Thymus (tissue), 11 donors: ENCODE results near the gene PEPD. TPM values are rescaled to one million over a fixed set of nuclear protein-coding genes. Genes with fewer than 3 reads are reported as not detected.

Experiments used
- DNase-seq, 9 donors: peaks; one replicate each; pipeline ENCODE4 v3.0.0-alpha.2; 2013; ENCODE audit warnings: low spot score in 9 of 9, low read depth in 6 of 9, missing footprints in 1 of 9
- H3K27ac ChIP-seq, 2 donors: one replicate each; pipeline ENCODE4 v1.5.1; 2013; ENCODE audit warnings: control low read depth in 1 of 2, low read depth in 1 of 2, low read length in 1 of 2, mild to moderate bottlenecking in 1 of 2, moderate library complexity in 1 of 2
- H3K27me3 ChIP-seq, 2 donors: one replicate each; pipeline ENCODE4 v1.5.1; 2013; ENCODE audit warnings: low read length in 1 of 2; ENCODE audit not compliant: control insufficient read depth in 2 of 2, insufficient read depth in 1 of 2
- H3K36me3 ChIP-seq, 2 donors: one replicate each; pipeline ENCODE4 v1.5.1; 2013; ENCODE audit warnings: low read length in 1 of 2, mild to moderate bottlenecking in 1 of 2, moderate library complexity in 1 of 2; ENCODE audit not compliant: control insufficient read depth in 2 of 2, insufficient read depth in 2 of 2
- H3K4me1 ChIP-seq, 2 donors: one replicate each; pipeline ENCODE4 v1.5.1; 2013; ENCODE audit warnings: low read length in 2 of 2; ENCODE audit not compliant: control insufficient read depth in 2 of 2, insufficient read depth in 2 of 2
- H3K4me3 ChIP-seq, 2 donors: one replicate each; pipeline ENCODE4 v1.5.1; 2013; ENCODE audit warnings: low read length in 2 of 2, control low read depth in 1 of 2, mild to moderate bottlenecking in 1 of 2
- H3K9me3 ChIP-seq, 2 donors: one replicate each; pipeline ENCODE4 v1.5.1; 2013; ENCODE audit warnings: low read length in 1 of 2, mild to moderate bottlenecking in 1 of 2; ENCODE audit not compliant: control insufficient read depth in 2 of 2, insufficient read depth in 1 of 2
- WGBS: extraction: QIAGEN DNeasy Blood & Tissue Kit; methylation state at CpG from one replicate; pipeline ENCODE4 v1.1.7; 2013; 5-methylcytosine and 5-hydroxymethylcytosine counted together
- polyA plus RNA-seq: library from polyadenylated mRNA; stranded (reverse); fragments of 200-250 nt; gene quantifications from one replicate; pipeline ENCODE4 v1.2.3, GENCODE V29; 2013
- total RNA-seq: library from RNA; stranded (reverse); fragments of 120-200 nt; gene quantifications from one replicate; pipeline ENCODE4 v1.2.4, GENCODE V29; 2013
- donor health status: healthy.

Gene PEPD
- total and polyA plus RNA-seq, 2 donors = 24.7 to 42.4 TPM

DNA sequence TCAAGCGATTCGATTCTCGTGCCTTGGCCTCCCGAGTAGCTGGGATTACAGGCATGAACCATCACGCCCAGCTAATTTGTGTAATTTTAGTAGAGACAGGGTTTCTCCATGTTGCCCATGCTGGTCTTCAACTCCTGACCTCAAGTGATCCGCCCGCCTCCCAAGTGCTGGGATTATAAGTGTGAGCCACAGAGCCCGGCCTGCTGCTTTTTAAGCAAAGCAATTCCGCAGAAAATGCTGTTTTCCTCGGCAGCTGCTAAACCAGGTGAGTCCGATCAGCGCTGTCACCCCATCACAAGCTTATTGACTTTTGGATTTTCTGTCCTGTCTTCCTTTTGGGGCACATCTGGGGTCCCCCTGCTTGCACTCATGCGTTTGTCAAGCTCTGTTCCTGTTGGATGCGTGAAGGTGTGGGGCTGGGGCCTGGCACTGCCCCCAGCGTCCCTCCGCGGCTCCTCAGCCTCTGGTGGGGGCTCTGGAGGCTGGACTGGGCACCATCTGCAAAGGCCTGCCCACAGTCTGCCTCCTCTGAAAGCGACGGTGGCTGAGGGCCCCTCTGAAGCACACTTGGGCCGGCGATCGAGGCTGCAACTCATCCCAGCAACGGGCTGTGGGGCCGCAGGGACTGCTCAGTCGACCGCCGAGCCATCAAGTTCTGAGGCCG lies 122.4 kb downstream of the PEPD start:
- WGBS = 97% methylated on average over 28 of the region's 28 CpGs
- H3K27me3 ChIP-seq = no peaks in the 10 kb centered on the region
- no peaks in the 10 kb centered on the region for H3K4me1 ChIP-seq
- no peak for DNase-seq
- no peak overlapping the region for H3K27ac ChIP-seq
- no peaks in the 10 kb centered on the region for H3K9me3 ChIP-seq
- H3K36me3 ChIP-seq = no peaks in the 10 kb centered on the region
- no peak overlapping the region for H3K4me3 ChIP-seq

GRCh38 chr19:33398361-33399060 lies 123.1 kb downstream of the PEPD start:
- no peaks in the 10 kb centered on the region for H3K27me3 ChIP-seq
- H3K4me3 ChIP-seq = no peak overlapping the region
- H3K36me3 ChIP-seq = no peaks in the 10 kb centered on the region
- no peaks in the 10 kb centered on the region for H3K9me3 ChIP-seq
- H3K27ac ChIP-seq = no peak overlapping the region
- H3K4me1 ChIP-seq = no peaks in the 10 kb centered on the region
- DNase-seq = no peak
- WGBS = 97% methylated on average over 19 of the region's 19 CpGs

- Histone ChIP-seq H3K36me3 (no peaks in the 10 kb centered on the region), H3K9me3 (no peaks in the 10 kb centered on the region), H3K27ac (no peak overlapping the region), H3K4me1 (no peaks in the 10 kb centered on the region), H3K27me3 (no peaks in the 10 kb centered on the region), H3K4me3 (no peak overlapping the region)
- no peak for DNase-seq
- 88% methylated on average over 15 of the region's 15 CpGs for WGBS
Observed at GRCh38 chr19:33397536-33398360, 123.8 kb downstream of the PEPD start.

DNA sequence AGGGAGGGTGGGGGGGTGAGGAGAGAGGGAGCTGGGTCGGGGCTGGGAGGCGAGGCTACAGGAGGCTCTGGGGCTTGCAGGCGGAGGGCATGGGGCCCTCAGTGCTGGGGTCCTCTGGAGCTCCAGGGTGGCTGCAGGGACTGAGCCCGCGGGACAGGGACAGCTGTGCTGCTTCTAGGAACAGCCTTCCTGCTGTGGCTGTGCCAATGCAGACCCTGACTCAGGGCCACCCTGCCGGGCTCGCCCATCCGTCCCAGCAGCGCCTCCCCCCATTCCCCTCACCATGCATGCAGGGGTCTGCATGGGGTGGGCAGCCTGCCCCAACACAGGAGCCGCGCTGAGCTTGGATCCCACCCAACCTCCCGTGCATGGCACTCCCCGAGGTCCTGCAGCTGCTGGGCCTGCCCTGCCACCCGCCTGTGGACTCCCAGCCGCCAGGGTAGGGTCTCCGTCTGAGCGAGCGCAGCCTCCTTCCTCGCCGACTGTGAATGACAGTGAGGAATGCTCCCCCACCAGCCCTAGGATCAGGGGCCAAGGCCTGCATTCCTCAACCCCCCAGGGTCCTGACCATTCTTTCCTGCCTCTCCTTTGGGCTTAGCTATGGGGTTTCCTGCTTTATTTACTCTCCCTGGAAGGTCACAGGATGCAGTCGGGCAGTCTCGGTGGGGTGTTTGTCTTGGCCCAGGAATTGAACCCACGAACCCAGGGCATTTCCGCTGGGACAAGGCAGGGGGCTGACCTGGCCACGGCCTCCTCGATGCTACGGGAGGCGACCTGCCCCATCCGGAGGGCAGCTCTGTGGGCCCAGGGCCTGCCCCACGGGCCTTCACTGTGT lies 124.7 kb downstream of the PEPD start:
- WGBS = 92% methylated on average over 30 of the region's 30 CpGs
- H3K9me3 ChIP-seq = no peaks in the 10 kb centered on the region
- no peaks in the 10 kb centered on the region for H3K36me3 ChIP-seq
- no peak for DNase-seq
- no peak overlapping the region for H3K4me3 ChIP-seq
- H3K4me1 ChIP-seq = no peaks in the 10 kb centered on the region
- no peaks in the 10 kb centered on the region for H3K27me3 ChIP-seq
- H3K27ac ChIP-seq = no peak overlapping the region

DNA sequence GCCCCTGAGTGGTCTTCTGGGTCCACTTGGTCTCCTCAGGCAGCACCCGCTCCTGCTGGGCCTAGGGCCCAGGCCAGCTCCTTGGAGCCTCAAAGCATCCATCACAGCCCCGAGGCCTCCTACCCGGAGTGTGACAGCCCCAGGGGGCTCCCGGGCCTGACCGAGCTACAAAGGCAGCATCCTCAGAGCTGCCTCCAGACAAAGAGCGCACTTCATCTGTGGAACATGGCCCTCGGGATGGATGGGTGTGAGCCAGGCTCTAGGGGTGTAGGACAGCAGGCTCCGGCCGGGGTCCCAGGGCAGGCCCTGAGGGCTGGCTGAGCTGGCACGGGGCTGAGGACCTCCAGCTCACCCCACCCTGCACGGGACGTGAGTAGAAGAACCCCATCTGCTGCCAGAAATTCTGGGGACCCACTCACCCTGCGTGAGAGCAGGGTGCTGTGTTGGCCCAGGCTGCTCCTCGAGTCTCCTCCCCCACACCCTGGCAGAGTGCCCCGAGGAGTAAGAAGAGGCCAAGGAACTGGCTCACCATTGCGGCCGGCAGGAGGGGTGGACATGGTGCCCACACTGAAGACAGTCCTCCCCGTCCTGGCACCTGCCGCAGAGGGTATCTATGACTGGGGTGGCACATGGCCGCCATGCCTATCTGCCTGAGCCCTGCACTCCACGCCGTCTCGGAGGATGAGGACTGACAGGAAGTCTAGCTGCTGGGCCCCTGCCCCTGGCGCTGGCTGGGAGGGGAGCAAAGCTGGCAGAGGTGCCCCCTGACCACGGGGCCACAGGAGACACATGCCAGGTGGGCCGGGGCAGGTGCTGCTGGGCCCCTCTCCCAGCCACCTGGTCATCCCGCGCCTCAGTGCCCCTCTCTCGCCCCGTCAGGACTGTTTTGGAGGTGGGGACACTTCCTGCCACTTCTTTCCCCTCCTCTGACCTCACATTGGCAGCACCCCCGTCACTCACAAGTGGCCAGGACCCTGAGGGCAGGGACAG lies 125.7 kb downstream of the PEPD start:
- Histone ChIP-seq H3K9me3 (no peaks in the 10 kb centered on the region), H3K27ac (no peak overlapping the region), H3K4me3 (no peak overlapping the region), H3K27me3 (no peaks in the 10 kb centered on the region), H3K36me3 (peaks cover 0 to 4% of the 10 kb centered on the region in 2 donors), H3K4me1 (no peaks in the 10 kb centered on the region)
- no peak for DNase-seq
- WGBS = 93% methylated on average over 31 of the region's 31 CpGs

- H3K4me3 ChIP-seq = no peak overlapping the region
- WGBS = 96% methylated on average over 19 of the region's 19 CpGs
- peaks cover 0 to 6% of the 10 kb centered on the region in 2 donors for H3K36me3 ChIP-seq
- no peaks in the 10 kb centered on the region for H3K9me3 ChIP-seq
- H3K4me1 ChIP-seq = no peaks in the 10 kb centered on the region
- no peak for DNase-seq
- H3K27me3 ChIP-seq = no peaks in the 10 kb centered on the region
- no peak overlapping the region for H3K27ac ChIP-seq
Observed at GRCh38 chr19:33394723-33395560, 126.6 kb downstream of the PEPD start.

DNA sequence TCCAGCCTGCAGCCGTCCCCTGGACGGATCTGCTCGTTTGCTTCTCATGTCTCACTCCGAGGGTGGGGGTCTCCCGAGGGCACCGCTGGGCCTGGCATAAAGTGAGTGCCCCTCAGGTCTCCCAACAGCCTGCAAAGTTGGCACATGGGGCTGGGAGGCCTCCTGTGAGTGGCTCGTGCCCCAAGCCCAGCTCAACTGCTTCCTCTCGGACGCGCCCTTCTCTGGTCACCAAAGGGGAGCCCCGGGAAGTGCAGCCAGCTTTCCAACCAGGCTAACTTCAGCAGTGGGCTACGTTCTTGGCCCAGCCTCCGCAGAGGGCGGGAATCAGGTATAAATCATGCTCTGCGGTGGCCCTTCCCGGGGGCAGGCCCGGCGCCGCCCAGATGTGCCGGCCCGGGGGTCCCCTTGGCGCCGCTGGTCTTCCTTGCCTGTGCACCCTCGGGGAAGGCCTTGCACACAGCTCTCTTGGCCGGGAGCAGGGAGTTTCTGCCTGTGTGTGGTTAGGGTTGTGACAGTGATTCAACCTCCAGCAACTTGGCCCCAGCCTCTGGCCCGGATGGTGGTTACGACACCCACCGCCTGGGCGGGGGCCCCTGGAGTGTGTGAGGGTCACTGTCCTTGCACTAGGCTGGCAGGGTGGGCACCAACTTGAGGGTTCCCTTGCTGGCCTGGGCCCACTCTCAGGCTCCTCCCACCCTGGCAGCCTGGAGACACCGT lies 127.4 kb downstream of the PEPD start:
- peaks cover 0 to 13% of the 10 kb centered on the region in 2 donors for H3K36me3 ChIP-seq
- no peak for DNase-seq
- no peak overlapping the region for H3K4me3 ChIP-seq
- H3K4me1 ChIP-seq = no peaks in the 10 kb centered on the region
- no peak overlapping the region for H3K27ac ChIP-seq
- 93% methylated on average over 30 of the region's 30 CpGs for WGBS
- H3K9me3 ChIP-seq = no peaks in the 10 kb centered on the region
- no peaks in the 10 kb centered on the region for H3K27me3 ChIP-seq
